ENCODE measurements around the gene MAGEA8.
A peak's percentile ranks its signal among the peaks of the same experiment; 100 is the strongest.
"Not testable (repeated sequence)": the region's sequence is repeated elsewhere in the genome, so short reads cannot be mapped to it uniquely, and the experiment has no call there.

Gene MAGEA8

GRCh38 chrX:149871940-149872339 lies 9.0 kb upstream of the MAGEA8 start:
- Mint-ChIP-seq H3K4me3 (no peak overlapping the region), H3K27me3 (ENCODE audit: low read depth, poor library complexity) (no peaks in the 10 kb centered on the region), H3K9me3 (peaks cover 46% of the 10 kb centered on the region), H3K27ac (no peak overlapping the region), H3K36me3 (ENCODE audit: low read depth) (no peaks in the 10 kb centered on the region), H3K4me1 (no peaks in the 10 kb centered on the region)
- DNase-seq: peak; percentile 42
- peak; percentile 39 for TF ChIP-seq CTCF (IDR thresholded peaks at IDR 0.05)

GRCh38 chrX:149877157-149877556 lies 3.8 kb upstream of the MAGEA8 start:
- DNase-seq: no peak
- Mint-ChIP-seq H3K27me3 (ENCODE audit: low read depth, poor library complexity) (no peaks in the 10 kb centered on the region), H3K9me3 (peaks cover 36% of the 10 kb centered on the region)

GRCh38 chrX:149877636-149878035 lies 3.3 kb upstream of the MAGEA8 start:
- DNase-seq: no peak
- no peaks in the 10 kb centered on the region for H3K27me3 Mint-ChIP-seq (ENCODE audit: low read depth, poor library complexity)
- H3K4me3 Mint-ChIP-seq: no peak overlapping the region
- TF ChIP-seq CTCF (IDR thresholded peaks at IDR 0.05): no peak
- no peaks in the 10 kb centered on the region for H3K36me3 Mint-ChIP-seq (ENCODE audit: low read depth)
- H3K9me3 Mint-ChIP-seq: peaks cover 36% of the 10 kb centered on the region
- H3K4me1 Mint-ChIP-seq: no peaks in the 10 kb centered on the region
- H3K27ac Mint-ChIP-seq: no peak overlapping the region

More at GRCh38 chrX:149877157-149877556, 3.8 kb upstream of the MAGEA8 start:
- no peak for TF ChIP-seq CTCF (IDR thresholded peaks at IDR 0.05)
- no peaks in the 10 kb centered on the region for H3K36me3 Mint-ChIP-seq (ENCODE audit: low read depth)
- no peak overlapping the region for H3K4me3 Mint-ChIP-seq
- H3K4me1 Mint-ChIP-seq: no peaks in the 10 kb centered on the region
- H3K27ac Mint-ChIP-seq: no peak overlapping the region

GRCh38 chrX:149890828-149891227 lies 9.8 kb downstream of the MAGEA8 start:
- H3K36me3 Mint-ChIP-seq (ENCODE audit: low read depth); H3K4me1 Mint-ChIP-seq; H3K27me3 Mint-ChIP-seq (ENCODE audit: low read depth, poor library complexity); DNase-seq; H3K4me3 Mint-ChIP-seq; H3K27ac Mint-ChIP-seq: not testable (repeated sequence)
- H3K9me3 Mint-ChIP-seq: peaks cover 47% of the 10 kb centered on the region

GRCh38 chrX:149898554-149898953 lies 17.6 kb downstream of the MAGEA8 start:
- Mint-ChIP-seq H3K27ac (no peak overlapping the region), H3K4me1 (peaks cover 4% of the 10 kb centered on the region), H3K9me3 (peaks cover 50% of the 10 kb centered on the region), H3K27me3 (ENCODE audit: low read depth, poor library complexity) (no peaks in the 10 kb centered on the region), H3K36me3 (ENCODE audit: low read depth) (no peaks in the 10 kb centered on the region), H3K4me3 (no peak overlapping the region)
- no peak for TF ChIP-seq CTCF (IDR thresholded peaks at IDR 0.05)
- DNase-seq: no peak

- Mint-ChIP-seq H3K27me3 (ENCODE audit: low read depth, poor library complexity) (no peaks in the 10 kb centered on the region), H3K36me3 (ENCODE audit: low read depth) (no peaks in the 10 kb centered on the region), H3K4me3 (peak overlapping the region; percentile 52), H3K4me1 (peaks cover 26% of the 10 kb centered on the region), H3K9me3 (peaks cover 57% of the 10 kb centered on the region), H3K27ac (peak overlapping the region; percentile 89)
- no peak for DNase-seq
- no peak for TF ChIP-seq CTCF (IDR thresholded peaks at IDR 0.05)
Observed at GRCh38 chrX:149903889-149904748, 23.1 kb downstream of the MAGEA8 start.
